NK-92 treated with Interleukin-12 subunit alpha and Interleukin-12 subunit beta, amount 100 ng/mL, for 24 hours (cell line): ENCODE results near the gene PRR30.

Experiments used
- DNase-seq: peaks from one replicate; lab custom pipeline; 2025; lab: John Stamatoyannopoulos, UW

The PRR30 gene

GRCh38 chr2:27154488-27154887 lies 15.3 kb upstream of the PRR30 start:
- no peak for DNase-seq

GRCh38 chr2:27152796-27153464 lies 13.7 kb upstream of the PRR30 start:
- no peak for DNase-seq

GRCh38 chr2:27152102-27152795 lies 13.0 kb upstream of the PRR30 start:
- no peak for DNase-seq

GRCh38 chr2:27150639-27151230 lies 11.5 kb upstream of the PRR30 start:
- no peak for DNase-seq

- DNase-seq = no peak
These were observed 10.6 kb upstream of the PRR30 start for GRCh38 chr2:27149570-27150405.

GRCh38 chr2:27148801-27149439 lies 9.7 kb upstream of the PRR30 start, which contains the start of gene TCF23:
TSS of gene TCF23 (plus strand) at chr2:27149004. CDS start at chr2:27149134, 130 bp downstream.
- no peak for DNase-seq

- no peak for DNase-seq
These were observed 8.7 kb upstream of the PRR30 start for GRCh38 chr2:27147935-27148334.

- no peak for DNase-seq
These were observed 6.5 kb upstream of the PRR30 start for GRCh38 chr2:27145682-27146081.

- no peak for DNase-seq
These were observed 4.1 kb upstream of the PRR30 start for GRCh38 chr2:27143285-27143684.

GRCh38 chr2:27138111-27138510 lies 1.1 kb downstream of the PRR30 start:
- no peak for DNase-seq

GRCh38 chr2:27137322-27137935 lies 1.8 kb downstream of the PRR30 start:
- DNase-seq = no peak

GRCh38 chr2:27136751-27137150 lies 2.5 kb downstream of the PRR30 start:
- no peak for DNase-seq

- DNase-seq = no peak
These were observed 3.7 kb downstream of the PRR30 start for GRCh38 chr2:27135478-27135955.

- no peak for DNase-seq
These were observed 4.3 kb downstream of the PRR30 start for GRCh38 chr2:27134781-27135477.

- DNase-seq = peak; percentile 91
These were observed 5.1 kb downstream of the PRR30 start, which contains the start of gene PREB for GRCh38 chr2:27133905-27134780. TSS of gene PREB (minus strand) at chr2:27134636. CDS start at chr2:27134421, 215 bp downstream.

- no peak for DNase-seq
These were observed 5.9 kb downstream of the PRR30 start for GRCh38 chr2:27133195-27133875.

GRCh38 chr2:27131429-27131828 lies 7.8 kb downstream of the PRR30 start:
- no peak for DNase-seq

- DNase-seq = no peak
These were observed 8.8 kb downstream of the PRR30 start for GRCh38 chr2:27130396-27130795.
